ENCODE data around the gene ARL15.

The ARL15 gene

GRCh38 chr5:54332720-54333119 lies 22.3 kb upstream of the ARL15 start:
- H3K27ac ChIP-seq (replicated peaks), result no peak overlapping the region
- H3K4me3 ChIP-seq (replicated peaks; ENCODE audit: insufficient read depth, low read length), result no peak overlapping the region
- TF ChIP-seq SPI1 (IDR thresholded peaks at IDR 0.05; ENCODE audit: borderline replicate concordance, low read depth) (no peak), POLR2AphosphoS5 (IDR thresholded peaks at IDR 0.05; ENCODE audit: low read depth) (no peak), GABPA (IDR thresholded peaks at IDR 0.05; ENCODE audit: low read depth) (no peak), CTCF (IDR thresholded peaks at IDR 0.05; ENCODE audit: insufficient read depth, low read length) (no peak), REST (IDR thresholded peaks at IDR 0.05; ENCODE audit: insufficient replicate concordance, low read depth) (no peak)
- H3K27me3 ChIP-seq (ENCODE audit: insufficient read depth, poor library complexity, severe bottlenecking), result no peaks in the 10 kb centered on the region
- no peak for DNase-seq (ENCODE audit: low read depth in 1 of 2, low spot score in 1 of 2)

GRCh38 chr5:54329731-54330709 lies 19.6 kb upstream of the ARL15 start:
- H3K4me3 ChIP-seq (replicated peaks; ENCODE audit: insufficient read depth, low read length), result no peak overlapping the region
- no peak for DNase-seq (ENCODE audit: low read depth in 1 of 2, low spot score in 1 of 2)
- H3K27me3 ChIP-seq (ENCODE audit: insufficient read depth, poor library complexity, severe bottlenecking), result peaks cover 2% of the 10 kb centered on the region
- TF ChIP-seq CTCF (IDR thresholded peaks at IDR 0.05; ENCODE audit: insufficient read depth, low read length) (no peak), GABPA (IDR thresholded peaks at IDR 0.05; ENCODE audit: low read depth) (no peak), REST (IDR thresholded peaks at IDR 0.05; ENCODE audit: insufficient replicate concordance, low read depth) (no peak), SPI1 (IDR thresholded peaks at IDR 0.05; ENCODE audit: borderline replicate concordance, low read depth) (no peak), POLR2AphosphoS5 (IDR thresholded peaks at IDR 0.05; ENCODE audit: low read depth) (no peak)
- no peak overlapping the region for H3K27ac ChIP-seq (replicated peaks)

GRCh38 chr5:54326662-54327270 lies 16.4 kb upstream of the ARL15 start:
- TF ChIP-seq REST (IDR thresholded peaks at IDR 0.05; ENCODE audit: insufficient replicate concordance, low read depth) (no peak), CTCF (IDR thresholded peaks at IDR 0.05; ENCODE audit: insufficient read depth, low read length) (no peak)
- no peak overlapping the region for H3K27ac ChIP-seq (replicated peaks)
- H3K27me3 ChIP-seq (ENCODE audit: insufficient read depth, poor library complexity, severe bottlenecking), result peaks cover 2% of the 10 kb centered on the region
- H3K4me3 ChIP-seq (replicated peaks; ENCODE audit: insufficient read depth, low read length), result no peak overlapping the region
- DNase-seq (ENCODE audit: low read depth in 1 of 2, low spot score in 1 of 2), result no peak
